K562 (cell line): ENCODE results near the gene ZBTB20.

Source experiments
- FOXM1 ChIP-seq, 2 experiments: fragments of 450-650 bp in 1 of 2; sonication (generic) in 1 of 2; formaldehyde crosslinking in 1 of 2; IDR thresholded peaks; 2 replicates each; pipeline versions ENCODE4 v1.6.1 to v1.9.0; 2017 to 2022; ENCODE audit warnings: low read depth in 2 of 2, mild to moderate bottlenecking in 2 of 2, missing genetic modification reagents in 1 of 2, moderate library complexity in 1 of 2
- HMBOX1 ChIP-seq: sonication (generic); IDR thresholded peaks from 2 replicates; pipeline ENCODE4 v1.6.1; 2016
- POLR2AphosphoS5 ChIP-seq: IDR thresholded peaks from 2 replicates; pipeline ENCODE4 v1.6.1; 2011; ENCODE audit warnings: mild to moderate bottlenecking, low read depth, low read length, moderate library complexity; ENCODE audit not compliant: control insufficient read depth, insufficient read depth
- ZNF146 ChIP-seq: IDR thresholded peaks from one replicate; pipeline ENCODE4 v1.6.1; 2018; ENCODE audit warnings: missing compliant biosample characterization; ENCODE audit not compliant: unreplicated experiment

GRCh38 chr3:114974387-114974786 is 172.7 kb downstream of the ZBTB20 start:
- TF ChIP-seq FOXM1 (IDR thresholded peaks at IDR 0.05; ENCODE audit: low read depth): no peak
- TF ChIP-seq FOXM1 (CRISPR knock-in tag; IDR thresholded peaks at IDR 0.05; ENCODE audit: low read depth): no peak
- TF ChIP-seq ZNF146: no peak
- no peak for TF ChIP-seq HMBOX1
- no peak for TF ChIP-seq POLR2AphosphoS5
